ENCODE data around the gene ICA1. TPM values are rescaled to one million over a fixed set of nuclear protein-coding genes. Genes with fewer than 3 reads are reported as not detected.

The ICA1 gene
- total RNA-seq, 1 experiment from 2014 or later, result 28.8 TPM

- H2BK15ac ChIP-seq (ENCODE audit: low read depth, low read length), result no peak overlapping the region
- no peak overlapping the region for H2BK20ac ChIP-seq (ENCODE audit: low read depth, low read length, poor library complexity, severe bottlenecking)
- H2AFZ ChIP-seq (ENCODE audit: low read length), result no peak overlapping the region
- no peaks in the 10 kb centered on the region; the same call in 1 of the 2 replicates for H3K4me1 ChIP-seq (ENCODE audit: insufficient read depth, low read length)
- H3K4me3 Mint-ChIP-seq, result no peak overlapping the region
- no peak overlapping the region for H4K91ac ChIP-seq (ENCODE audit: insufficient read length, low read depth, low read length)
- no peak overlapping the region for H2AK5ac ChIP-seq (ENCODE audit: insufficient read length, low read length)
- H4K5ac ChIP-seq (ENCODE audit: insufficient read length, low read depth, low read length), result no peak overlapping the region
- H3K27ac Mint-ChIP-seq, result no peak overlapping the region
- no peaks in the 10 kb centered on the region for H4K20me1 ChIP-seq (ENCODE audit: control insufficient read depth, insufficient read depth, insufficient read length)
- H3K23me2 ChIP-seq (ENCODE audit: insufficient read length, low read depth, low read length, poor library complexity, severe bottlenecking), result no peaks in the 10 kb centered on the region
- no peaks in the 10 kb centered on the region for H3K27me3 Mint-ChIP-seq (ENCODE audit: low read depth)
- no peak overlapping the region for H2BK120ac ChIP-seq (ENCODE audit: low read depth, low read length, poor library complexity, severe bottlenecking)
- H3K36me3 Mint-ChIP-seq (ENCODE audit: insufficient read depth in 1 of 3, low read depth in 3 of 3), result peaks cover 2 to 9% (median 6%) of the 10 kb centered on the region in 3 experiments; a peak in 3 of 7 replicates
- no peak overlapping the region for H3T11ph ChIP-seq (ENCODE audit: low read length)
- H3K18ac ChIP-seq (ENCODE audit: insufficient read length, low read depth, low read length), result no peak overlapping the region
- H3K23ac ChIP-seq (ENCODE audit: insufficient read length, low read depth, low read length), result no peak overlapping the region
- no peak overlapping the region for H2BK5ac ChIP-seq (ENCODE audit: insufficient read length, low read length)
- H3K4ac ChIP-seq (ENCODE audit: low read depth, low read length), result no peak overlapping the region
- no peaks in the 10 kb centered on the region for H3K27me3 ChIP-seq (ENCODE audit: insufficient read depth, low read length)
- H3K9ac ChIP-seq (ENCODE audit: extremely low read depth, insufficient read length, low read length), result no peak overlapping the region
- no peak for DNase-seq
- no peaks in the 10 kb centered on the region for H3K79me2 ChIP-seq (ENCODE audit: insufficient read depth, low read length)
- no peak overlapping the region for H3K27ac ChIP-seq (ENCODE audit: insufficient read length, low read depth, low read length)
- H3K4me2 ChIP-seq (ENCODE audit: insufficient read depth, insufficient read length, low read length), result no peak overlapping the region
- H3K4me1 Mint-ChIP-seq, result peaks cover 31 to 32% of the 10 kb centered on the region in 2 experiments
- H3K9me3 Mint-ChIP-seq, result peaks cover 7 to 11% of the 10 kb centered on the region in 2 experiments; a peak in 3 of 5 replicates
- no peak overlapping the region for H3K56ac ChIP-seq (ENCODE audit: insufficient read length, low read depth, low read length)
- no CpG with 5 or more reads among the region's 4 CpGs for WGBS (ENCODE audit: extremely low coverage, insufficient read length, low lambda C conversion rate)
- no peaks in the 10 kb centered on the region for H3K9me3 ChIP-seq (ENCODE audit: control insufficient read depth, low read depth, low read length)
- no peak overlapping the region for H3K14ac ChIP-seq (ENCODE audit: insufficient read depth, low read length)
- no peak for TF ChIP-seq CTCF (conservative IDR thresholded peaks at IDR 0.05)
- no peak overlapping the region for H4K8ac ChIP-seq (replicated peaks; ENCODE audit: insufficient read length, low read depth, low read length)
- no peak overlapping the region for H2BK12ac ChIP-seq (ENCODE audit: insufficient read length, low read depth, low read length)
- no peaks in the 10 kb centered on the region for H3K79me1 ChIP-seq (ENCODE audit: insufficient read depth, low read depth, low read length, poor library complexity, severe bottlenecking)
Observed at GRCh38 chr7:8105449-8106095, 156.4 kb downstream of the ICA1 start.

All from H9 (cell line).